T-helper 1 cell treated with Interleukin-12 subunit alpha and Interleukin-12 subunit beta and Interleukin-4 antibody, amounts not matched to agents 30 ng/mL and 1 ng/mL, for 36 hours (primary cell): ENCODE data around the gene SIVA1. TPM values are rescaled to one million over a fixed set of nuclear protein-coding genes. Genes with fewer than 3 reads are reported as not detected.

ENCODE experiments used
- intact Hi-C: fragments of 100-400 bp; cut with micrococcal nuclease; formaldehyde crosslinking; loops from one replicate; pipeline ENCODE4 v1.15.1; 2024
- total RNA-seq: library from RNA; stranded (reverse); gene quantifications from 2 replicates; pipeline ENCODE4 v1.2.3, GENCODE V29; 2022

Gene SIVA1
- total RNA-seq, 1 donor from 2014 or later, result 93.1 TPM

GRCh38 chr14:104734051-104734587, 18.8 kb upstream of the SIVA1 start:
- intact Hi-C loops, result no loop called here

DNA sequence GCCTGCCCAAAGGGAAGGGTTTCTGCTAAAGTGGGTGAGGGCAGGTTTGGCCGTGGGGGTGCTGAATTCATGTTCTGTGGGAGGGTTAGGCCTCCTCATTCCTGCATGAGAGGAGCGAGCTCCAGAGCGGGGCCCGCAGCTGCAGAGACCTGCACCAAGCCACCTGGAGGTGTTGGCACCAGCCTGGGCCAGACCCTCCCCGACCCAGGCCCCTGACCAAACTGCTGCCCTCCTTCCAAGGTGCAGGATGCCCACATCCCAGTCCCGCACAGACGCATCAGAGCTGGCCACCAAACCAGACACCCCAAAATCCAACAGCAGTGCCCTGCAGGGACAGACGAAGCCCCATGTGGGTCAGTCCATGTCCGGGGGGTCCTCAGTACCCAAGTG, 18.4 kb upstream of the SIVA1 start:
- intact Hi-C loops, result no loop called here

DNA sequence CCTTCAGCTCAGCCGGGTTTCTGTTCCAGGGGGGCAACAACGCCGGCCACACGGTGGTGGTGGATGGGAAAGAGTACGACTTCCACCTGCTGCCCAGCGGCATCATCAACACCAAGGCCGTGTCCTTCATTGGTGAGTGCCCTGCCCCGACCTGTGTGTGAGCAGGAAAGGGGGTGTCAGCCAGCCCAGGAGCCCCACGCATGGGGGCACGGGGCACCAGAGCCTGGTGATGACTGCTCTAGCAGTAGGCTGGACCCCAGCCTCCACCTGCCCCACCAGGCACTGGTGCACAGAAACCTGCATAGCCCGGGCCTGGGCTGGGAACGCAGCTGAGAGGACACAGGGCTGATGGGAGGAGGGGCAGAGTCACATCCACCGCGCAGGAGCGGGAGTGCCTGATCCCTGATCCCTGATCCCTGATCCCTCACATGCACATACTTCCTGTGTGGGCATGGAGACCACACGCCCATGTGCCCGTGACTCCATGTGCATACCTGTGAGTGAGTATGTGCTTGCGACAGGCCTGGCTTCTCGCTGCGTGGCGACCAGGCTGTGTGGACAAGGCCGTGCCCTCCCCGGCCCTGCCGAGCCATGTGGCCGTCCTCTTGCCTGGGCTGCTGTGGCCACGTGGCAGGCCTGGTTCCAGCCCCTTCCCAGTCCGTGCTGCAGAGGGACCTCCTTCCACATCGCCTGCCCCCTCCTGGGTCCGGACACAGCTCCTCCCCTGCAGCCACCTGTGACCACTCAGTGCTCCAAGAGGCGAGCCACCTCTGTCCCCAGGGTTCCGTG, 17.8 kb upstream of the SIVA1 start:
- intact Hi-C loops, result no loop called here

DNA sequence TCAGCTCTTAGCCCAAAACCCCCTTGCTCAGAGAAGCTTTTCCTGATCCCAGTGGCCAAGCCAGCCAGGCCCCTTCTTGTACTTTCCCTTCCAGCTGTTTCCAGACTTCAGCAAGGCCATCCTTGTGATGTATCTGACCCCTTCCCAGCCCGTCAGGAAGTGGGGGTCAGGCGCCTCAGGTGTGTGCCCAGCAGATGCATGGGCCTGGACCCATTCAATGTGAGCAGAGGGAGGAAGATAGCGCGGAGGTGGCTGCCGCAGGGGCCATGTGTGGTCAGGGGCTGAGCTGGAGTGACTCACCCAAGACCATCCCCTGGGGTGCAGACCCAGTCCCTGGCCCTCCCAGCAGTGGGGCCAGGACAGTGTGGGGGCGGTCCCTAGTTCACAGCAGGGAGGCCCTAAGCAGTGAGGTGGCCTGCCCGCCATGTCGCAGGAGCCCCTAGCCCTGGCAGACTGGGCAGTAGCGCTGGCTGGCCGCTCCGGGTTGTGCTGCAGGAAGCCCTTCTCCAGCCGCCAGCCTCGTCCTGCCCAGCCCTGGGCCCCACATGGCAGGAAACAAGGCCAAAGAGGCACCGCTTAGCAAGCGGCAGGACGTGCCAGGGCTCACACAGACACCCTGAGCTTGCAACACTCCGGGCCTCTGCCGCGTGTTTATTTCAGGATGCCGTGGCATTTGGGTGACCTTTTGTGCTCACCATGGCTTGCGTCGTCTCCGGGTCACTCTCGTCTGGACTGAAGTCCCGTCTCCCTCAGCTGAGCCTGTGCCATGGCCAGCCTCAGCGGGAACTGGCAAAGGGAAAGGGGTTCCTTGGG, 16.9 kb upstream of the SIVA1 start:
- intact Hi-C loops, result no loop called here

GRCh38 chr14:104738375-104739019, 14.4 kb upstream of the SIVA1 start:
- intact Hi-C loops, result no loop called here

- intact Hi-C loops, result no loop called here
These were observed 13.9 kb upstream of the SIVA1 start for GRCh38 chr14:104739026-104739425.

- intact Hi-C loops, result no loop called here
These were observed 13.1 kb upstream of the SIVA1 start for GRCh38 chr14:104739546-104740516.

GRCh38 chr14:104741108-104741802, 11.7 kb upstream of the SIVA1 start:
- intact Hi-C loops, result no loop called here

GRCh38 chr14:104741803-104742251, 11.1 kb upstream of the SIVA1 start:
- intact Hi-C loops, result no loop called here

DNA sequence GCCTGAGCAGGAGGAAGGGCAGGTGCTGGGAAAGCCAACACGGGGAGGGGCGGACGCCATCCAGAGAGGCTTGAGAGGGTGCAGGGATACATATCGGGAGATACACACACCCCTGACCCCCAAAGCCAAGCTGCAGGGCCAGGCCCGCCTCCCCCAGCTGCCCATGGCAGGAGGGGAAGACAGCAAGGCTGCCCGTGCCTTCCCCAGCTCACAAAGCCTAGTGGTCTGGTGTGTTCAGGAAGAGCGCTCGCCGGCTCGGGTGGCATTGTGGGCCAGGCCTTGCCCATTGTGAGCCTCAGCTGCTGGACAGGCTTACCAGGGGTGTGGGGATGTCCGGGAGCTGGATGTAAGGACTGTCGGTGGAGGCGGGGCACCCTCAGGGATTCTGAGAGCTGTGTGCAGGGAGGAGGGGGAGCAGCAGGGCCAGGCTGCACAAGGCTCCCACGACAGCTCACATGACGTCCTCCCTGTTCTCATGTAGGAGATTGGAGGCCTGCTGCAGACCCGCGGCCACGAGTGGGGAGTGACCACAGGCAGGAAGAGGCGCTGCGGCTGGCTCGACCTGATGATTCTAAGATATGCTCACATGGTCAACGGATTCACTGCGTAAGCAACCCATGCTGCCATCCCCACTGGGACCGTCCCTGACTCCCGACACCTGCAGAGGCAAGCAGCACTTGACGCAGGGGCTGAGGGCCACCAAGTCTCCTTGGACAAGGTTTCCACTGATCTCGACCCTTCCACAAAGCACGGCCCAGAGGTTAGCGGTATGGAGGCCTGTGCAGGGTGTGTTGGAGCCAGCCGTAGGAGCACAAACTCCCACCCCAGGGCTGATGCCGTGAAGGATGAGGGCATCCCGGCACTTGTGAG, 10.1 kb upstream of the SIVA1 start:
- intact Hi-C loops, result no loop called here

- intact Hi-C loops, result no loop called here
These were observed 9.2 kb upstream of the SIVA1 start for GRCh38 chr14:104743461-104744380.

DNA sequence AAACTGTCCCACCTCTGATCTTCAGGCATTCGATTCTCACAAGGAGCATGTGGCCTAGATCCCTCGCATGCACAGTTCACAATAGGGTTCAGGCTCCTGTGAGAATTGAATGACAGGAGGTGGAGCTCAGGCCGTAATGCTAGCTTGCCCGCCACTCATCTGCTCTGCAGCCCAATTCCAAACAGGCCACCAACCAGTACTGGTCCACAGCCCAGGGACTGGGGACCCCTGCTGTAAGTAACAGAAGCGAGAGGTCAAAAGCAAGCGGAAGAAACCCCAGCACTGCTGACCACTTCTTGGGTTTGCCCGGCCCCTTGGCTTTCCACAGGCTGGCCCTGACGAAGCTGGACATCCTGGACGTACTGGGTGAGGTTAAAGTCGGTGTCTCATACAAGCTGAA, 8.5 kb upstream of the SIVA1 start:
- intact Hi-C loops, result no loop called here

GRCh38 chr14:104745431-104745830, 7.5 kb upstream of the SIVA1 start:
- intact Hi-C loops, result no loop called here

DNA sequence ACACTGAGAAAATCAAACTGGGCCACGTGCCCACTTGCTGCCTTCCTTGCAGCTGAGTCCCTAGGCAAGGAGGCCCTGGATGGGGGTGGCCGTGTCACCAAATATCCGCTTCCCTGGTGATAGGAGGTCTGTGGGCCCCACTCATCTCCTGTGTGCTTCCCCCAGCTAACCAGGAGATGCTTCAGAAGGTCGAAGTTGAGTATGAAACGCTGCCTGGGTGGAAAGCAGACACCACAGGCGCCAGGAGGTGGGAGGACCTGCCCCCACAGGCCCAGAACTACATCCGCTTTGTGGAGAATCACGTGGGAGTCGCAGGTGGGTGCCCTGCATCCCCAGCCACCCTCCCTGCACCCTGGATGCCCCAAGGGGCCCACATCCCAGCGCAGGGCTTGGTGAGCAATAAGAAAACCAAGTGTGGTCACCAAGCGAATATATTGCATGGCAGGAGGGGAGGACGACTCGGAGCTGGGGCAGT, 6.8 kb upstream of the SIVA1 start:
- intact Hi-C loops, result no loop called here

DNA sequence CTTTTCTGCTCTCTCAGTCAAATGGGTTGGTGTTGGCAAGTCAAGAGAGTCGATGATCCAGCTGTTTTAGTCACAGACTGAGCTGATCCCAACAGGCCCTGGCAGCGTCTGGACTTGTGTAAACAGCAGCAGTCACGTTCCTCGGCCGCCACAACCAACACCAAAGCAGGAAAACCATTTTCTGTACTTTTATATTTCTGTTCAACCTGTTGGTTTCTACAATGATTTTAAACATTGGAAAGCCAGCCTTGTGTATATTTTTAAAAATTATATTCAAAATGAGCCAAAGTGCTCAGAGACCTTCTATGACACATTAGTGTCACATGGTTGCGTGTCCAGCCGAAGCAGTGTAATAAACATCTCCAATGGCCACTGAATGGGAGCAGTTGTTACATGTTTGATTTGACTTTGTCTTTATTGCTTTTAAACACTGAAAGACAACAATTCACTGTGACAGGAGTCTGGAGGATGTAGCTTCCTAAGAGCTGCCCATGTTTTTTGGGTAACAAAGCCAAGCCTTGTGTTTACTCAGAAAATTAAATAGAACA, 5.9 kb upstream of the SIVA1 start:
- intact Hi-C loops, result no loop called here

GRCh38 chr14:104747876-104748275, 5.1 kb upstream of the SIVA1 start:
- intact Hi-C loops, result no loop called here

DNA sequence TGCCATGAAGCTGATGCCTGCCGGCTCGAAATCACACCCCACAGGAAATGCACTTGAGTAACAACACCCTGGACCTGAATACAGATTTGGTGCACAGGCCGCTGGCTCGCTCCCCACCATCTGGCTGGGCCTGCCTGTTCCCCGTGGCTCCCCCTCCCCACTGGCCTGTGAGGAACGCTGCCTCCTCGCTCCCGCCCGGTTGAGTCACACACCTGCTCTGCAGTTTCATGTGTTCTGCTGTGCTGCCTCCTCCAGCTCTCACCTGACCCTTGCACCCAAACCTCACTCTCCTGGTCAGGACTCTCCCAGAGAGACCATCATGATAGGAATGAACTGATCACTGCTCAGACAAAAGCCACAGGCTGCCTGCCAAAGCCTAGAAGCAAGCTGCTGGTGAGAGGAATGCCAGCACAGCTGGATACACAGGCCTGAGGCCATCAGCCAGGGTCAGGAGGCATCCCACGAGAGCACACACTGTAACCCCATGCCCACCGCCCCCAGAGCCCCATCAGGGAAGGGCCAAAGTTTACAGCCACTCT, 3.8 kb upstream of the SIVA1 start:
- intact Hi-C loops, result no loop called here
